GM12801 (cell line): ENCODE results near the gene RC3H1.

Experiments
- TF ChIP-seq, protein P1 (sequence below): IDR thresholded peaks from one replicate; pipeline ENCODE4 v1.5.1; 2011; ENCODE audit warnings: control low read depth; ENCODE audit not compliant: insufficient read length; ENCODE audit errors: extremely low read depth

RC3H1 gene

GRCh38 chr1:173915596-173915995, 106.6 kb downstream of the RC3H1 start:
- TF ChIP-seq, protein P1, sequence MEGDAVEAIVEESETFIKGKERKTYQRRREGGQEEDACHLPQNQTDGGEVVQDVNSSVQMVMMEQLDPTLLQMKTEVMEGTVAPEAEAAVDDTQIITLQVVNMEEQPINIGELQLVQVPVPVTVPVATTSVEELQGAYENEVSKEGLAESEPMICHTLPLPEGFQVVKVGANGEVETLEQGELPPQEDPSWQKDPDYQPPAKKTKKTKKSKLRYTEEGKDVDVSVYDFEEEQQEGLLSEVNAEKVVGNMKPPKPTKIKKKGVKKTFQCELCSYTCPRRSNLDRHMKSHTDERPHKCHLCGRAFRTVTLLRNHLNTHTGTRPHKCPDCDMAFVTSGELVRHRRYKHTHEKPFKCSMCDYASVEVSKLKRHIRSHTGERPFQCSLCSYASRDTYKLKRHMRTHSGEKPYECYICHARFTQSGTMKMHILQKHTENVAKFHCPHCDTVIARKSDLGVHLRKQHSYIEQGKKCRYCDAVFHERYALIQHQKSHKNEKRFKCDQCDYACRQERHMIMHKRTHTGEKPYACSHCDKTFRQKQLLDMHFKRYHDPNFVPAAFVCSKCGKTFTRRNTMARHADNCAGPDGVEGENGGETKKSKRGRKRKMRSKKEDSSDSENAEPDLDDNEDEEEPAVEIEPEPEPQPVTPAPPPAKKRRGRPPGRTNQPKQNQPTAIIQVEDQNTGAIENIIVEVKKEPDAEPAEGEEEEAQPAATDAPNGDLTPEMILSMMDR = no peak

- TF ChIP-seq, protein P1 = peak; percentile 33
Measured at GRCh38 chr1:173914366-173914871, 107.7 kb downstream of the RC3H1 start.

DNA sequence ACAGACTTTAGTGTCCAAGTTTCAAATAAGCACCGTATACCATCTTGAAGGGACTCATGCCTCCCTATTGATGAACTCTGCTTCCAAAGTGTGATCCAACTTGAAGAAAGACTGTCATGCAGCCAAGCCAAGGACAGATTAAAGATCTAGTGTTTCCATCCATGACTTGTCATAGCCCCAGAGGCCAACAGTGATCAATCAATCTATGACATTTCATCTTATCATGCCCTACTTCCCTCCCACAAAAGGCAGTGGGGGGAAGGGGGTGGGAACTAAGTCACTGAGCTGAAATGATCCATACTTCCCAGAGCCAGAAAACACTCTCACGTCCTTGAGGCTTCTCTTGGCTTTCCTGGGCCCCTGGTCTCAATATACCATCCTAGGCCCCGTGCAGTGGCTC, 109.0 kb downstream of the RC3H1 start:
- TF ChIP-seq, protein P1 = no peak

GRCh38 chr1:173903827-173904531, 118.2 kb downstream of the RC3H1 start:
- TF ChIP-seq, protein P1 = no peak

GRCh38 chr1:173900992-173901391, 121.2 kb downstream of the RC3H1 start:
- TF ChIP-seq, protein P1 = no peak

DNA sequence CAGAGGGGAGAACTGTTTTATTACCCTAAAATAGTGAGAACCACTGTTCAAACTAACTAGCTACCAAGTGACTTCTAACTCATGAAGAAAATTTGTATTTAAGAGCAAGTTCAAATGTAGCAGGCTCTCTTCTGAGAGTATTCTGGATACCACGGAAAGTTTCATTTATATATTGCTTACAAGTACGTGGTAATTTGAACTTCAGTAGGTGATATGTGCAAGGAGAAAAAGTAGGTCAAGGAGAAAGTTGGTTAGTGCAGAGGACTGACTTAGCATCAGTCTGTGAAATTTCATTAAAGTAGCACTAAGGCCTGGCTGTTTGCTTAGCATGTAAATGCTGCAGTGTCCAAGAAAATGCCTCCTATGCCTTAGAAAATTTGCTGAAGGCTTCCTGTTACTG, 121.7 kb downstream of the RC3H1 start:
- TF ChIP-seq, protein P1 = no peak

GRCh38 chr1:173894189-173894588, 128.0 kb downstream of the RC3H1 start:
- TF ChIP-seq, protein P1 = no peak
